Heart left ventricle (tissue), 16 donors: ENCODE data around the gene KRT40. TPM values are rescaled to one million over a fixed set of nuclear protein-coding genes. Genes with fewer than 3 reads are reported as not detected.

Experiments
- ATAC-seq, 4 donors: fragments of 200-7000 bp; cut with Tn5 transposase; one replicate each; pipeline ENCODE4 v1.9.1; 2020 to 2022; ENCODE audit warnings: moderate library complexity in 4 of 4, mild to moderate bottlenecking in 3 of 4, moderate number of reproducible peaks in 1 of 4
- DNase-seq, 5 donors: peaks; one replicate each; pipeline ENCODE4 v3.0.0-alpha.2; 2020
- H3K27ac ChIP-seq, 12 donors: fragments of 200-600 bp; sonication (generic) in 4 of 12; one replicate each; pipeline versions ENCODE4 v1.5.0 to v1.8.0; 2016 to 2022; ENCODE audit warnings: mild to moderate bottlenecking in 2 of 12
- H3K27me3 ChIP-seq, 9 donors: fragments of 200-600 bp; sonication (generic) in 2 of 9; one replicate each; pipeline versions ENCODE4 v1.5.1 to v1.8.0; 2016 to 2022; ENCODE audit warnings: mild to moderate bottlenecking in 3 of 9
- H3K36me3 ChIP-seq, 9 donors: fragments of 200-600 bp; sonication (generic) in 2 of 9; one replicate each; pipeline versions ENCODE4 v1.5.0 to v1.8.0; 2018 to 2022; ENCODE audit warnings: mild to moderate bottlenecking in 2 of 9
- H3K4me1 ChIP-seq, 12 donors: fragments of 200-600 bp; sonication (generic) in 4 of 12; one replicate each; pipeline versions ENCODE4 v1.5.0 to v1.8.0; 2016 to 2022; ENCODE audit warnings: mild to moderate bottlenecking in 3 of 12
- H3K4me3 ChIP-seq, 12 donors: fragments of 200-600 bp; sonication (generic) in 4 of 12; one replicate each; pipeline versions ENCODE4 v1.5.0 to v1.8.0; 2017 to 2022; ENCODE audit warnings: mild to moderate bottlenecking in 9 of 12, moderate library complexity in 4 of 12
- H3K9me3 ChIP-seq, 12 donors: fragments of 200-600 bp; sonication (generic) in 4 of 12; one replicate each; pipeline versions ENCODE4 v1.5.0 to v1.8.0; 2016 to 2022; ENCODE audit warnings: mild to moderate bottlenecking in 1 of 12
- CTCF ChIP-seq, 12 donors: fragments of 200-600 bp; sonication (generic) in 4 of 12; IDR thresholded peaks; one replicate each; pipeline versions ENCODE4 v1.5.0 to v1.8.0; 2018 to 2022; ENCODE audit warnings: antibody characterized with exemption in 12 of 12, mild to moderate bottlenecking in 5 of 12
- POLR2A ChIP-seq, 2 donors: fragments of 450-650 bp; IDR thresholded peaks; one replicate each; pipeline ENCODE4 v1.6.1; 2017; ENCODE audit warnings: antibody characterized with exemption in 2 of 2, mild to moderate bottlenecking in 2 of 2, moderate library complexity in 2 of 2
- WGBS, 4 donors: extraction: QIAGEN DNeasy Blood & Tissue Kit in 2 of 4; methylation state at CpG; one replicate each; pipeline versions ENCODE4 v1.1.5 to v1.1.7; 2013 to 2018; 5-methylcytosine and 5-hydroxymethylcytosine counted together
- intact Hi-C, 10 donors: fragments of 100-400 bp; cut with DNase I; formaldehyde crosslinking; loops; one replicate each; pipeline versions ENCODE4 v1.11.1 to v1.14.2; 2022
- long read RNA-seq, 3 donors: library from polyadenylated mRNA; unstranded; transcript quantifications; one replicate each; pipeline ENCODE4 v2.0.0, GENCODE V29; 2020 to 2021
- polyA plus RNA-seq, 2 donors: library from polyadenylated mRNA; stranded (reverse); fragments of 200-250 nt; gene quantifications; one replicate each; pipeline ENCODE4 v1.2.3, GENCODE V29; 2013
- total RNA-seq, 9 donors: library from RNA; depleted of rRNA in 2 of 9; stranded (reverse); fragments of >200 nt in 2 of 9; fragmentation: NEBNext Ultra II Directional in 3 of 9; extraction: Animal tissue kit (Norgen Biotek cat#: 25700) in 3 of 9; gene quantifications; one replicate each; pipeline versions ENCODE4 v1.1.0 to v1.2.4, GENCODE V29; 2016 to 2023
- donor health status: ischemic (EF 13 %, LVEDD 7.1; RV severe dilation, severe dysfunction).
- donor health status: healthy with polysubstance abuse.
- donor health status: DM: no; HTN: yes; CAD: no.
- donor health status: DM: no; HTN: no; CAD: no.
- donor health status: ischemic (EF 25% LVEDD 6.9; RV normal size, moderate dysfunction).
- donor health status: ischemic (EF 25% LVEDD 5.7; RV mildly dilated, moderate dysfunction).
- donor health status: healthy.
- donor health status: DM: yes; HTN: yes; CAD: no.
- donor health status: ischemic (EF 35%, LVEDD 5.7; RV mildly dilated, moderate dysfunction).
- donor health status: nonischemic (EF 11% LVEDD 7.7; RV severe dilation, severe dysfunction).
- donor health status: DM: yes; HTN: yes; CAD: no.
- donor health status: PGD.
- donor health status: ischemic (EF 29% LVEDD 5.4; RV normal size, mild dysfunction).
- donor health status: nonischemic (EF 23%, LVEDD 6.1; RV moderate dilation, normal function).

The KRT40 gene
- not detected for total RNA-seq
- not detected for polyA plus RNA-seq
- long read RNA-seq, donor 1 = 0 reads
- long read RNA-seq, donor 2 = 0 reads
- long read RNA-seq, donor 3 = 0 reads

GRCh38 chr17:40984226-40984625 is at the start of gene KRT40:
TSS of gene KRT40 (minus strand) at chr17:40984326. CDS start at chr17:40984273, 53 bp downstream.
- Histone ChIP-seq H3K27ac (no peak within 1 kb of the TSS), H3K4me3 (no peak within 1 kb of the TSS), H3K36me3 (no peaks in the 10 kb centered on the region), H3K4me1 (peaks cover 0 to 5% (median 0%) of the 10 kb centered on the region in 12 donors), H3K9me3 (no peaks in the 10 kb centered on the region), H3K27me3 (peaks cover 0 to 35% (median 7%) of the 10 kb centered on the region in 9 donors)
- DNase-seq = no peak
- WGBS, 4 donors = 65 to 75% (median 72%) methylated on average over 3 of the region's 3 CpGs
- intact Hi-C loops = no loop called here
- TF ChIP-seq POLR2A (IDR thresholded peaks at IDR 0.05) (no peak), CTCF (IDR thresholded peaks at IDR 0.05) (no peak)
- ATAC-seq = no peak

GRCh38 chr17:41029633-41030245 is 45.6 kb upstream of the KRT40 start, which contains the start of gene KRTAP1-4:
TSS of gene KRTAP1-4 (minus strand) at chr17:41030195. CDS start at chr17:41030078, 117 bp downstream.
- no peaks in the 10 kb centered on the region for H3K36me3 ChIP-seq
- TF ChIP-seq POLR2A (IDR thresholded peaks at IDR 0.05) (no peak), CTCF (IDR thresholded peaks at IDR 0.05) (no peak)
- H3K4me1 ChIP-seq = no peaks in the 10 kb centered on the region
- H3K27ac ChIP-seq = no peak within 1 kb of the TSS
- no peaks in the 10 kb centered on the region for H3K9me3 ChIP-seq
- intact Hi-C loops = no loop called here
- ATAC-seq = no peak
- DNase-seq = peak in 1 of 5 donors; percentile 30
- WGBS, 4 donors = 72 to 84% (median 77%) methylated on average over 2 to 12 of the region's 12 CpGs
- H3K4me3 ChIP-seq = no peak within 1 kb of the TSS
- H3K27me3 ChIP-seq = peaks cover 0 to 27% (median 7%) of the 10 kb centered on the region in 9 donors

- TF ChIP-seq CTCF (IDR thresholded peaks at IDR 0.05) (no peak), POLR2A (IDR thresholded peaks at IDR 0.05) (no peak)
- intact Hi-C loops = no loop called here
- no peak within 1 kb of the TSS for H3K4me3 ChIP-seq
- peaks cover 0 to 23% (median 7%) of the 10 kb centered on the region in 9 donors for H3K27me3 ChIP-seq
- no peak for ATAC-seq
- 72 to 77% (median 76%) methylated on average over 7 to 9 of the region's 9 CpGs for WGBS, 4 donors
- H3K9me3 ChIP-seq = peaks cover 0 to 3% (median 0%) of the 10 kb centered on the region in 12 donors
- no peaks in the 10 kb centered on the region for H3K36me3 ChIP-seq
- H3K4me1 ChIP-seq = no peaks in the 10 kb centered on the region
- peak in 1 of 5 donors; percentile 51 for DNase-seq
- no peak within 1 kb of the TSS for H3K27ac ChIP-seq
These were observed 42.8 kb upstream of the KRT40 start, which contains the start of gene KRTAP1-5 for GRCh38 chr17:41026715-41027471. TSS of gene KRTAP1-5 (minus strand) at chr17:41027208. CDS start at chr17:41027155, 53 bp downstream.

- TF ChIP-seq CTCF (IDR thresholded peaks at IDR 0.05) (no peak), POLR2A (IDR thresholded peaks at IDR 0.05) (no peak)
- no peak for ATAC-seq
- 64 to 82% (median 74%) methylated on average over 3 of the region's 3 CpGs for WGBS, 4 donors
These were observed 40.6 kb upstream of the KRT40 start for GRCh38 chr17:41024697-41025096.

More at GRCh38 chr17:41024697-41025096, 40.6 kb upstream of the KRT40 start:
- Histone ChIP-seq H3K9me3 (peaks cover 0 to 10% (median 0%) of the 10 kb centered on the region in 12 donors), H3K27ac (no peak overlapping the region), H3K4me1 (no peaks in the 10 kb centered on the region), H3K36me3 (no peaks in the 10 kb centered on the region), H3K27me3 (peaks cover 0 to 20% (median 7%) of the 10 kb centered on the region in 9 donors), H3K4me3 (no peak overlapping the region)
- intact Hi-C loops = no loop called here
- no peak for DNase-seq
